GM19193 (cell line): ENCODE measurements around the gene PSAP.

ENCODE experiments used
- POLR2A ChIP-seq: IDR thresholded peaks from 4 replicates; pipeline ENCODE4 v1.6.1; 2011; ENCODE audit not compliant: insufficient read depth, insufficient read length; ENCODE audit errors: extremely low read depth

Gene PSAP

GRCh38 chr10:71880425-71881306, 29.6 kb upstream of the PSAP start:
- TF ChIP-seq POLR2A = no peak

GRCh38 chr10:71878327-71879034, 27.4 kb upstream of the PSAP start:
- TF ChIP-seq POLR2A = no peak

GRCh38 chr10:71877821-71878220, 26.8 kb upstream of the PSAP start:
- TF ChIP-seq POLR2A = no peak

GRCh38 chr10:71874680-71875354, 23.8 kb upstream of the PSAP start:
- peak; percentile 31 for TF ChIP-seq POLR2A

GRCh38 chr10:71873582-71874211, 22.6 kb upstream of the PSAP start:
- no peak for TF ChIP-seq POLR2A

- no peak for TF ChIP-seq POLR2A
These were observed 17.2 kb upstream of the PSAP start for GRCh38 chr10:71868192-71868697.

GRCh38 chr10:71865561-71866041, 14.6 kb upstream of the PSAP start:
- TF ChIP-seq POLR2A = no peak

GRCh38 chr10:71864911-71865361, 13.9 kb upstream of the PSAP start:
- no peak for TF ChIP-seq POLR2A

GRCh38 chr10:71863203-71863602, 12.2 kb upstream of the PSAP start:
- no peak for TF ChIP-seq POLR2A

GRCh38 chr10:71860243-71861029, 9.4 kb upstream of the PSAP start:
- no peak for TF ChIP-seq POLR2A

- TF ChIP-seq POLR2A = no peak
These were observed 7.2 kb upstream of the PSAP start for GRCh38 chr10:71857934-71858890.

- TF ChIP-seq POLR2A = no peak
These were observed 5.6 kb upstream of the PSAP start for GRCh38 chr10:71856619-71857018.

- TF ChIP-seq POLR2A = no peak
These were observed 3.0 kb upstream of the PSAP start for GRCh38 chr10:71854031-71854430.
